Stimulated activated effector memory CD8-positive, alpha-beta T cell treated with anti-CD3 and anti-CD28 coated beads, Interleukin-12 subunit alpha, Interleukin-12 subunit beta, amount 100 ng/mL, for 72 hours (primary cell): ENCODE results near the gene ELF1.
"Not testable (repeated sequence)": the region's sequence is repeated elsewhere in the genome, so short reads cannot be mapped to it uniquely, and the experiment has no call there.

Source experiments
- ATAC-seq: fragments of 150-1000 bp; cut with Tn5 transposase; 2 replicates; pipeline ENCODE4 v1.10.0; 2021
- DNase-seq, 2 donors: peaks; one replicate each; pipeline ENCODE4 v3.0.0; 2021 to 2022; ENCODE audit warnings: low spot score in 2 of 2
- H3K27ac Mint-ChIP-seq: one replicate; pipeline ENCODE4 v1.8.0; 2022; ENCODE audit warnings: mild to moderate bottlenecking, mixed read lengths
- H3K36me3 Mint-ChIP-seq: one replicate; pipeline ENCODE4 v1.8.0; 2022; ENCODE audit warnings: mild to moderate bottlenecking, mixed read lengths
- H3K4me1 Mint-ChIP-seq: one replicate; pipeline ENCODE4 v1.8.0; 2022; ENCODE audit warnings: mixed read lengths
- H3K4me3 Mint-ChIP-seq: one replicate; pipeline ENCODE4 v1.8.0; 2022; ENCODE audit warnings: mild to moderate bottlenecking, mixed read lengths
- H3K9me3 Mint-ChIP-seq: one replicate; pipeline ENCODE4 v1.8.0; 2022; ENCODE audit warnings: mixed read lengths

ELF1 gene

GRCh38 chr13:40895227-40896184 lies 123.6 kb downstream of the ELF1 start:
- H3K27ac Mint-ChIP-seq, result peak overlapping the region; percentile 43

GRCh38 chr13:40893573-40893972 lies 125.5 kb downstream of the ELF1 start:
- H3K4me3 Mint-ChIP-seq, H3K36me3 Mint-ChIP-seq, DNase-seq, H3K27ac Mint-ChIP-seq, H3K9me3 Mint-ChIP-seq, ATAC-seq, H3K4me1 Mint-ChIP-seq: not testable (repeated sequence)

More at GRCh38 chr13:40895227-40896184, 123.6 kb downstream of the ELF1 start:
- no peak overlapping the region for H3K4me3 Mint-ChIP-seq
- H3K9me3 Mint-ChIP-seq, result no peaks in the 10 kb centered on the region
- no peak for DNase-seq
- H3K36me3 Mint-ChIP-seq, result no peaks in the 10 kb centered on the region
- H3K4me1 Mint-ChIP-seq, result no peaks in the 10 kb centered on the region
- ATAC-seq, result no peak

GRCh38 chr13:40886017-40886416 lies 133.1 kb downstream of the ELF1 start:
- ATAC-seq (no peak), DNase-seq (no peak)
- Mint-ChIP-seq H3K4me1 (peaks cover 30% of the 10 kb centered on the region), H3K27ac (no peak overlapping the region), H3K36me3 (no peaks in the 10 kb centered on the region), H3K4me3 (no peak overlapping the region), H3K9me3 (peaks cover 4% of the 10 kb centered on the region)

- H3K36me3 Mint-ChIP-seq, H3K9me3 Mint-ChIP-seq, H3K4me3 Mint-ChIP-seq, ATAC-seq, H3K27ac Mint-ChIP-seq, DNase-seq: not testable (repeated sequence)
- peaks cover 21% of the 10 kb centered on the region for H3K4me1 Mint-ChIP-seq
Measured at GRCh38 chr13:40884175-40884574, 134.9 kb downstream of the ELF1 start.
